HCT116 (cell line): ENCODE results near the gene MMAA. TPM values are rescaled to one million over a fixed set of nuclear protein-coding genes. Genes with fewer than 3 reads are reported as not detected.

ENCODE experiments used
- ATAC-seq: fragments of 200-7000 bp; cut with Tn5 transposase; 2 replicates; pipeline ENCODE4 v1.9.1; 2020; ENCODE audit warnings: mild to moderate bottlenecking, moderate library complexity
- BruUV-seq: library from RNA; stranded (reverse); fragments of 400-500 nt; replicated peaks from 2 replicates; lab custom pipeline; 2021; lab: Mats Ljungman, UMichigan
- CTCF ChIA-PET: fragments of 300-600 bp; sonication (Branson Sonifier 250); formaldehyde crosslinking; loops from one replicate; lab custom pipeline; 2021; ENCODE audit warnings: antibody characterized with exemption; lab: Charles Lee
- POLR2A ChIA-PET: fragments of 300-600, 350-600 bp; sonication (Branson Sonifier 250); formaldehyde crosslinking; loops from one replicate; lab custom pipeline; 2021; ENCODE audit warnings: antibody characterized with exemption; lab: Charles Lee
- RAD21 ChIA-PET, 2 experiments: fragments of 300-600 bp; sonication (Branson Sonifier 250); formaldehyde crosslinking; loops; one replicate each; lab custom pipeline; 2023; ENCODE audit warnings: low total read pairs in 2 of 2; ENCODE audit not compliant: uncharacterized antibody in 2 of 2, unreplicated experiment in 2 of 2, low non-redundant PET in 1 of 2; lab: Charles Lee
- DNase-seq: peaks from one replicate; pipeline ENCODE4 v3.0.0-alpha.2; 2010; ENCODE audit warnings: low read depth, low spot score
- H2AFZ ChIP-seq: fragments of 200-600 bp; shearing (Covaris generic), sonication (generic); 2 replicates; pipeline ENCODE4 v1.6.1; 2017; ENCODE audit warnings: low read depth, mixed run types, mixed read lengths, antibody characterized with exemption, low read length; ENCODE audit not compliant: poor library complexity, severe bottlenecking
- H3K27ac ChIP-seq: 2 replicates; pipeline ENCODE4 v1.5.1; 2012; ENCODE audit warnings: low read depth, low read length
- H3K27me3 ChIP-seq: fragments of 200-600 bp; sonication (generic); 2 replicates; pipeline ENCODE4 v1.6.1; 2016; ENCODE audit warnings: mixed run types, low read length, mixed read lengths; ENCODE audit not compliant: insufficient read depth
- H3K36me3 ChIP-seq, 2 experiments: fragments of 200-500 bp in 1 of 2; fragments of 200-600 bp in 1 of 2; sonication (Bioruptor generic) in 1 of 2; sonication (generic) in 1 of 2; 2 replicates each; pipeline versions ENCODE4 v1.5.1 to v1.6.1; 2014 to 2016; ENCODE audit warnings: low read length in 2 of 2, inconsistent platforms in 1 of 2, mixed read lengths in 1 of 2, mixed run types in 1 of 2; ENCODE audit not compliant: insufficient read depth in 2 of 2, control insufficient read depth in 1 of 2
- H3K4me1 ChIP-seq, 2 experiments: fragments of 200-600 bp in 1 of 2; sonication (generic) in 1 of 2; 2 replicates each; pipeline versions ENCODE4 v1.5.1 to v1.6.1; 2012 to 2017; ENCODE audit warnings: low read length in 2 of 2, inconsistent platforms in 1 of 2, mild to moderate bottlenecking in 1 of 2, mixed read lengths in 1 of 2, mixed run types in 1 of 2, moderate library complexity in 1 of 2; ENCODE audit not compliant: insufficient read depth in 2 of 2, control insufficient read depth in 1 of 2
- H3K4me2 ChIP-seq: fragments of 200-600 bp; sonication (generic); 2 replicates; pipeline ENCODE4 v1.6.1; 2017; ENCODE audit warnings: mixed run types, low read length, mixed read lengths
- H3K4me3 ChIP-seq, 2 experiments: fragments of 200-600 bp in 1 of 2; sonication (generic) in 1 of 2; replicated peaks in 1 of 2; 2 replicates each; pipeline ENCODE4 v1.5.1; 2011 to 2016; ENCODE audit warnings: low read length in 2 of 2, control low read depth in 1 of 2, low read depth in 1 of 2, mild to moderate bottlenecking in 1 of 2, mixed read lengths in 1 of 2, mixed run types in 1 of 2
- H3K79me2 ChIP-seq: fragments of 200-600 bp; sonication (generic); 2 replicates; pipeline ENCODE4 v1.6.1; 2017; ENCODE audit warnings: mild to moderate bottlenecking, mixed run types, low read length, moderate library complexity, mixed read lengths; ENCODE audit not compliant: insufficient read depth
- H3K9ac ChIP-seq: fragments of 200-600 bp; sonication (generic); 2 replicates; pipeline ENCODE4 v1.6.1; 2016; ENCODE audit warnings: low read length, mixed read lengths
- H3K9me2 ChIP-seq: fragments of 200-600 bp; sonication (generic), shearing (Covaris generic); 2 replicates; pipeline ENCODE4 v1.6.1; 2017; ENCODE audit warnings: mixed run types, mild to moderate bottlenecking, moderate library complexity; ENCODE audit not compliant: insufficient read depth
- H3K9me3 ChIP-seq, 2 experiments: fragments of 200-500 bp in 1 of 2; fragments of 200-600 bp in 1 of 2; sonication (Bioruptor generic) in 1 of 2; sonication (generic) in 1 of 2; 2 replicates each; pipeline ENCODE4 v1.6.1; 2014 to 2017; ENCODE audit warnings: low read length in 2 of 2, mixed read lengths in 2 of 2, inconsistent platforms in 1 of 2, low read depth in 1 of 2, mild to moderate bottlenecking in 1 of 2, mixed run types in 1 of 2, moderate library complexity in 1 of 2; ENCODE audit not compliant: control insufficient read depth in 1 of 2, insufficient read depth in 1 of 2
- H4K20me1 ChIP-seq: fragments of 200-600 bp; sonication (generic), shearing (Covaris generic); 2 replicates; pipeline ENCODE4 v1.6.1; 2017; ENCODE audit warnings: mixed run types, mild to moderate bottlenecking, moderate library complexity; ENCODE audit not compliant: insufficient read depth
- CBX3 ChIP-seq: IDR thresholded peaks from 2 replicates; pipeline ENCODE4 v1.6.1; 2012; ENCODE audit warnings: low read depth
- CEBPB ChIP-seq: IDR thresholded peaks from 2 replicates; pipeline ENCODE4 v1.6.1; 2012; ENCODE audit warnings: low read depth
- EGR1 ChIP-seq: IDR thresholded peaks from 2 replicates; pipeline ENCODE4 v1.6.1; 2012; ENCODE audit warnings: low read depth
- EZH2 ChIP-seq: fragments of 200-600 bp; sonication (generic); IDR thresholded peaks from 2 replicates; pipeline ENCODE4 v1.6.1; 2017; ENCODE audit warnings: antibody characterized with exemption, mixed run types
- EZH2phosphoT487 ChIP-seq: fragments of 200-600 bp; IDR thresholded peaks from 2 replicates; pipeline ENCODE4 v1.6.1; 2018; ENCODE audit warnings: antibody characterized with exemption, borderline replicate concordance
- JUND ChIP-seq: IDR thresholded peaks from 2 replicates; pipeline ENCODE4 v1.6.1; 2012
- POLR2A ChIP-seq: IDR thresholded peaks from 2 replicates; pipeline ENCODE4 v1.7.0; 2011; ENCODE audit warnings: borderline replicate concordance; ENCODE audit not compliant: insufficient read depth, insufficient read length; ENCODE audit errors: extremely low read depth
- POLR2AphosphoS5 ChIP-seq: IDR thresholded peaks from 2 replicates; pipeline ENCODE4 v1.6.1; 2011; ENCODE audit warnings: mild to moderate bottlenecking, low read depth, low read length, moderate library complexity
- RAD21 ChIP-seq: IDR thresholded peaks from 2 replicates; pipeline ENCODE4 v1.6.1; 2012; ENCODE audit warnings: low read depth, mild to moderate bottlenecking
- SIN3A ChIP-seq: IDR thresholded peaks from 2 replicates; pipeline ENCODE4 v1.6.1; 2012; ENCODE audit warnings: low read depth
- SP1 ChIP-seq: IDR thresholded peaks from 2 replicates; pipeline ENCODE4 v1.6.1; 2012; ENCODE audit warnings: low read depth
- SRF ChIP-seq: IDR thresholded peaks from 2 replicates; pipeline ENCODE4 v1.6.1; 2012; ENCODE audit warnings: low read depth
- TCF7L2 ChIP-seq: IDR thresholded peaks from 2 replicates; pipeline ENCODE4 v1.7.0; 2011; ENCODE audit warnings: borderline replicate concordance, inconsistent platforms; ENCODE audit not compliant: insufficient read depth, insufficient read length; ENCODE audit errors: extremely low read depth
- YY1 ChIP-seq: IDR thresholded peaks from 2 replicates; pipeline ENCODE4 v1.6.1; 2011; ENCODE audit warnings: low read length, low read depth, moderate library complexity, mild to moderate bottlenecking; ENCODE audit not compliant: insufficient replicate concordance; ENCODE audit errors: extremely low read depth
- ZFX ChIP-seq: fragments of 450-650 bp; IDR thresholded peaks from 2 replicates; pipeline ENCODE4 v1.6.1; 2017
- ZNF274 ChIP-seq: fragments of 200-500 bp; sonication (Bioruptor generic); IDR thresholded peaks from 2 replicates; pipeline ENCODE4 v1.6.1; 2014; ENCODE audit warnings: mild to moderate bottlenecking, low read depth, low read length, inconsistent platforms
- intact Hi-C: fragments of 100-400 bp; cut with micrococcal nuclease; formaldehyde crosslinking; loops from 2 replicates; pipeline ENCODE4 v1.10.0; 2022
- total RNA-seq: library from RNA; stranded (reverse); gene quantifications from one replicate; pipeline ENCODE4 v1.2.1, GENCODE V29; 2021; ENCODE audit not compliant: unreplicated experiment
- TF ChIP-seq, protein P1 (sequence below): IDR thresholded peaks from 2 replicates; pipeline ENCODE4 v1.6.1; 2012
- TF ChIP-seq, protein P2 (sequence below): IDR thresholded peaks from 2 replicates; pipeline ENCODE4 v1.6.1; 2012; ENCODE audit warnings: low read depth

Gene MMAA
- total RNA-seq, 1 experiment from 2014 or later: 3.6 TPM

DNA sequence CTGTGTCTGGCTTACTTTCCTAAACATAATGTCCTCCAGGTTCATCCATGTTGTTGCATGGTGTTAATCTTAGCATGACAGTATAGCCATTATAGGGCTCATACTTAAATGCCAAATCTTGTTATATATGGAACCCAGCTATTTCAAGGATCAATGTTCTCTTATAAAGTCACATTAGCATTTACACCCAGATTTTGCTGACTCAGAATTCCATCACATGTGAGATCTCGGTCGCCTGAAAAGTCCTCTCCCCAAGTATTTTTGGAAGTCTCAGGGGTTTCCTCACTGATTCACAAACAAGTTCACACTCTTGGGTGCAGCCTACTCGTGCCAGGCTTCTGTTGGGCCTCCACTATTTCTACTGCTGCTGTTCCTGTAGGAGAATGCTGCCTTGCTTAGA lies 40.9 kb downstream of the MMAA start (continued):
- no peak for TF ChIP-seq SIN3A
- TF ChIP-seq EZH2: no peak
- TF ChIP-seq, protein P1, sequence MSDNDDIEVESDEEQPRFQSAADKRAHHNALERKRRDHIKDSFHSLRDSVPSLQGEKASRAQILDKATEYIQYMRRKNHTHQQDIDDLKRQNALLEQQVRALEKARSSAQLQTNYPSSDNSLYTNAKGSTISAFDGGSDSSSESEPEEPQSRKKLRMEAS: no peak
- TF ChIP-seq EGR1: no peak
- no peak for TF ChIP-seq RAD21
- TF ChIP-seq CEBPB: no peak
- no peak for TF ChIP-seq CBX3

DNA sequence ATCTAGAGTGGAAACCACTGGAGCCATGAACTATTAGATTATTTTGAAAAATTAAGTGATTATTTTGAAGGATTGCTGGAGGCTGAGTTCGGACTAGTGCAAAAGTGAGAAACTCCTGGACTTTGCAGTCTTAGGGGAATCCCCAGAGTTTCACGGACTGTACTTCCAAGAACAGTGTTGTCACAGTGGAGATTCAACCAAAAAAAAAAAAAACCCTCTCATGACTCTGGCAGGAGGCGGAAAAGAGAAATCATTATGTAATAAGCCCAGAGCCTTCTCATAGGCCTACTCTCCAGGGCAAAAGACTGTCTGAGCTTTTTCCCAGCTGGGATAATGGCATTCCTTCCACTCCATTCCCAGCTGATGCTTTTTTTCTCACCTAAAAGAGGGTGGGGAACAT lies 44.0 kb downstream of the MMAA start:
- BruUV-seq: no TSS peak
- no peaks in the 10 kb centered on the region for H3K4me1 ChIP-seq
- no peaks in the 10 kb centered on the region for H3K9me2 ChIP-seq
- H2AFZ ChIP-seq: no peak overlapping the region
- no peaks in the 10 kb centered on the region for H3K79me2 ChIP-seq
- no peak overlapping the region for H3K27ac ChIP-seq
- H3K27me3 ChIP-seq: no peaks in the 10 kb centered on the region
- ChIA-PET CTCF (no interaction called here), POLR2A (no interaction called here), RAD21 (no interaction called here)
- no peak overlapping the region for H3K4me2 ChIP-seq
- DNase-seq (no peak), ATAC-seq (no peak)
- H4K20me1 ChIP-seq: no peaks in the 10 kb centered on the region
- H3K9me3 ChIP-seq: no peaks in the 10 kb centered on the region
- H3K9ac ChIP-seq: no peak overlapping the region
- TF ChIP-seq, protein P1: no peak
- TF ChIP-seq SRF: no peak
- no peak for TF ChIP-seq JUND
- TF ChIP-seq POLR2AphosphoS5: no peak
- intact Hi-C loops: no loop called here
- no peaks in the 10 kb centered on the region for H3K36me3 ChIP-seq
- no peak overlapping the region for H3K4me3 ChIP-seq

DNA sequence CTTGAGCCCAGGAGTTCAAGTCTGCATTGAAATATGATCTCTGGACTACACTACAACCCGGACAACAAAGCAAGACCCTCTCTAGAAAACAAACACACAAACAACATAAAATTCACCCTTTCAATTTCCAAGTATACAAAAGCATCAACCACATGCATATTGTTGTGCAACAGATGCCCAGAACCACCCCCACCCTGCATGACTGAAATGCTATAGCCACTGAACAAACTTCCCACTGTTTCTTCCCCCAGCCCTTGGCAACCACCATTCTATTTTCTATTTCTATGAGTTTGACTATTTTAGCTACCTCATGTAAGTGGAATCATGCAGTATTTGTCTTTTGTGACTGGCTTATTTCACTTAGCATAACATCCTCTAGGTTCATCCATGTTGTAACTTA lies 46.6 kb downstream of the MMAA start:
- no peaks in the 10 kb centered on the region for H3K9me3 ChIP-seq
- no TSS peak for BruUV-seq
- CTCF ChIA-PET: no interaction called here
- TF ChIP-seq RAD21 (no peak), TCF7L2 (no peak), CBX3 (no peak), POLR2A (no peak), ZFX (no peak), ZNF274 (no peak), JUND (no peak), YY1 (no peak), EZH2phosphoT487 (no peak), SP1 (no peak)
- TF ChIP-seq, protein P2, sequence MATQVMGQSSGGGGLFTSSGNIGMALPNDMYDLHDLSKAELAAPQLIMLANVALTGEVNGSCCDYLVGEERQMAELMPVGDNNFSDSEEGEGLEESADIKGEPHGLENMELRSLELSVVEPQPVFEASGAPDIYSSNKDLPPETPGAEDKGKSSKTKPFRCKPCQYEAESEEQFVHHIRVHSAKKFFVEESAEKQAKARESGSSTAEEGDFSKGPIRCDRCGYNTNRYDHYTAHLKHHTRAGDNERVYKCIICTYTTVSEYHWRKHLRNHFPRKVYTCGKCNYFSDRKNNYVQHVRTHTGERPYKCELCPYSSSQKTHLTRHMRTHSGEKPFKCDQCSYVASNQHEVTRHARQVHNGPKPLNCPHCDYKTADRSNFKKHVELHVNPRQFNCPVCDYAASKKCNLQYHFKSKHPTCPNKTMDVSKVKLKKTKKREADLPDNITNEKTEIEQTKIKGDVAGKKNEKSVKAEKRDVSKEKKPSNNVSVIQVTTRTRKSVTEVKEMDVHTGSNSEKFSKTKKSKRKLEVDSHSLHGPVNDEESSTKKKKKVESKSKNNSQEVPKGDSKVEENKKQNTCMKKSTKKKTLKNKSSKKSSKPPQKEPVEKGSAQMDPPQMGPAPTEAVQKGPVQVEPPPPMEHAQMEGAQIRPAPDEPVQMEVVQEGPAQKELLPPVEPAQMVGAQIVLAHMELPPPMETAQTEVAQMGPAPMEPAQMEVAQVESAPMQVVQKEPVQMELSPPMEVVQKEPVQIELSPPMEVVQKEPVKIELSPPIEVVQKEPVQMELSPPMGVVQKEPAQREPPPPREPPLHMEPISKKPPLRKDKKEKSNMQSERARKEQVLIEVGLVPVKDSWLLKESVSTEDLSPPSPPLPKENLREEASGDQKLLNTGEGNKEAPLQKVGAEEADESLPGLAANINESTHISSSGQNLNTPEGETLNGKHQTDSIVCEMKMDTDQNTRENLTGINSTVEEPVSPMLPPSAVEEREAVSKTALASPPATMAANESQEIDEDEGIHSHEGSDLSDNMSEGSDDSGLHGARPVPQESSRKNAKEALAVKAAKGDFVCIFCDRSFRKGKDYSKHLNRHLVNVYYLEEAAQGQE: no peak

More for the DNA sequence above, 46.6 kb downstream of the MMAA start:
- H3K9me2 ChIP-seq: no peaks in the 10 kb centered on the region
- no peak overlapping the region for H2AFZ ChIP-seq
- no peak overlapping the region for H3K27ac ChIP-seq
- no peaks in the 10 kb centered on the region for H3K4me1 ChIP-seq
- no peak overlapping the region for H3K9ac ChIP-seq
- ATAC-seq (no peak), DNase-seq (no peak)
- no peaks in the 10 kb centered on the region for H3K27me3 ChIP-seq
- POLR2A ChIA-PET: no interaction called here
- intact Hi-C loops: no loop called here
- H3K4me3 ChIP-seq: no peak overlapping the region
- no peaks in the 10 kb centered on the region for H3K79me2 ChIP-seq
- no peaks in the 10 kb centered on the region for H4K20me1 ChIP-seq
- H3K4me2 ChIP-seq: no peak overlapping the region
- RAD21 ChIA-PET: no interaction called here
- H3K36me3 ChIP-seq: no peaks in the 10 kb centered on the region
